Loucy (cell line): ENCODE results near the gene LTBR.
"Not testable (repeated sequence)": the region's sequence is repeated elsewhere in the genome, so short reads cannot be mapped to it uniquely, and the experiment has no call there.

Source experiments
- H2AFZ ChIP-seq: fragments of 200-600 bp; sonication (generic); 2 replicates; pipeline ENCODE4 v1.6.0; 2016; ENCODE audit warnings: antibody characterized with exemption, mild to moderate bottlenecking, low read length, moderate library complexity
- H3F3A ChIP-seq: fragments of 200-600 bp; 2 replicates; pipeline ENCODE4 v1.6.0; 2016; ENCODE audit warnings: antibody characterized with exemption, low read depth, mild to moderate bottlenecking
- H3K27me3 ChIP-seq: fragments of 200-600 bp; sonication (generic); 2 replicates; pipeline ENCODE4 v1.6.1; 2014; ENCODE audit warnings: low read length, mild to moderate bottlenecking; ENCODE audit not compliant: insufficient read depth, poor library complexity, severe bottlenecking
- H3K36me3 ChIP-seq: fragments of 200-600 bp; sonication (generic); 2 replicates; pipeline ENCODE4 v1.6.1; 2016; ENCODE audit warnings: low read length; ENCODE audit not compliant: insufficient read depth
- H3K4me1 ChIP-seq: fragments of 200-600 bp; sonication (generic); 2 replicates; pipeline ENCODE4 v1.5.1; 2014; ENCODE audit warnings: low read length, mild to moderate bottlenecking; ENCODE audit not compliant: insufficient read depth, poor library complexity, severe bottlenecking
- H3K4me2 ChIP-seq: fragments of 200-600 bp; sonication (generic); 2 replicates; pipeline ENCODE4 v1.6.0; 2014; ENCODE audit warnings: antibody characterized with exemption, low read length, low read depth, mild to moderate bottlenecking; ENCODE audit not compliant: poor library complexity, severe bottlenecking
- H3K4me3 ChIP-seq: fragments of 200-600 bp; sonication (generic); 2 replicates; pipeline ENCODE4 v1.5.1; 2014; ENCODE audit warnings: low read length, mild to moderate bottlenecking, mixed read lengths; ENCODE audit not compliant: poor library complexity, severe bottlenecking
- H3K79me2 ChIP-seq: fragments of 200-600 bp; sonication (generic); 2 replicates; pipeline ENCODE4 v1.6.1; 2014; ENCODE audit warnings: low read length; ENCODE audit not compliant: insufficient read depth
- H3K9ac ChIP-seq: fragments of 200-600 bp; sonication (generic); 2 replicates; pipeline ENCODE4 v1.6.0; 2014; ENCODE audit warnings: mild to moderate bottlenecking, low read depth, low read length, moderate library complexity; ENCODE audit not compliant: poor library complexity, severe bottlenecking
- H3K9me2 ChIP-seq: fragments of 200-600 bp; sonication (generic); replicated peaks from 2 replicates; pipeline ENCODE4 v1.6.1; 2016; ENCODE audit warnings: low read depth, low read length, mixed read lengths
- H3K9me3 ChIP-seq: fragments of 200-600 bp; sonication (generic); 2 replicates; pipeline ENCODE4 v1.6.1; 2014; ENCODE audit warnings: mild to moderate bottlenecking, antibody characterized with exemption, low read length, low read depth; ENCODE audit not compliant: insufficient read depth
- H4K20me1 ChIP-seq: fragments of 200-600 bp; sonication (generic); 2 replicates; pipeline ENCODE4 v1.6.0; 2014; ENCODE audit warnings: antibody characterized with exemption, low read length, mild to moderate bottlenecking; ENCODE audit not compliant: insufficient read depth, poor library complexity, severe bottlenecking
- EZH2phosphoT487 ChIP-seq: fragments of 200-600 bp; IDR thresholded peaks from 2 replicates; pipeline ENCODE4 v1.6.1; 2018; ENCODE audit warnings: antibody characterized with exemption, mild to moderate bottlenecking, moderate library complexity, borderline replicate concordance
- TF ChIP-seq, protein P1 (sequence below): fragments of 200-600 bp; sonication (generic); conservative IDR thresholded peaks from 2 replicates; pipeline ENCODE4 v1.5.1; 2014; ENCODE audit warnings: mild to moderate bottlenecking, antibody characterized with exemption, low read length

LTBR gene

GRCh38 chr12:6337958-6338433, 46.0 kb upstream of the LTBR start:
- Histone ChIP-seq H3K36me3 (peaks cover 19% of the 10 kb centered on the region; the same call in 1 of the 2 replicates), H3F3A (peaks cover 11% of the 10 kb centered on the region; the same call in 1 of the 2 replicates), H3K9ac (peak overlapping the region; percentile 100), H3K4me1 (peaks cover 59% of the 10 kb centered on the region), H3K4me3 (peak overlapping the region; percentile 94), H3K27me3 (peaks cover 11% of the 10 kb centered on the region), H4K20me1 (peaks cover 59% of the 10 kb centered on the region), H3K79me2 (peaks cover 96% of the 10 kb centered on the region), H3K9me3 (no peaks in the 10 kb centered on the region), H3K4me2 (peak overlapping the region; percentile 100), H3K9me2 (no peaks in the 10 kb centered on the region), H2AFZ (no peak overlapping the region)
- no peak for TF ChIP-seq EZH2phosphoT487
- TF ChIP-seq, protein P1, sequence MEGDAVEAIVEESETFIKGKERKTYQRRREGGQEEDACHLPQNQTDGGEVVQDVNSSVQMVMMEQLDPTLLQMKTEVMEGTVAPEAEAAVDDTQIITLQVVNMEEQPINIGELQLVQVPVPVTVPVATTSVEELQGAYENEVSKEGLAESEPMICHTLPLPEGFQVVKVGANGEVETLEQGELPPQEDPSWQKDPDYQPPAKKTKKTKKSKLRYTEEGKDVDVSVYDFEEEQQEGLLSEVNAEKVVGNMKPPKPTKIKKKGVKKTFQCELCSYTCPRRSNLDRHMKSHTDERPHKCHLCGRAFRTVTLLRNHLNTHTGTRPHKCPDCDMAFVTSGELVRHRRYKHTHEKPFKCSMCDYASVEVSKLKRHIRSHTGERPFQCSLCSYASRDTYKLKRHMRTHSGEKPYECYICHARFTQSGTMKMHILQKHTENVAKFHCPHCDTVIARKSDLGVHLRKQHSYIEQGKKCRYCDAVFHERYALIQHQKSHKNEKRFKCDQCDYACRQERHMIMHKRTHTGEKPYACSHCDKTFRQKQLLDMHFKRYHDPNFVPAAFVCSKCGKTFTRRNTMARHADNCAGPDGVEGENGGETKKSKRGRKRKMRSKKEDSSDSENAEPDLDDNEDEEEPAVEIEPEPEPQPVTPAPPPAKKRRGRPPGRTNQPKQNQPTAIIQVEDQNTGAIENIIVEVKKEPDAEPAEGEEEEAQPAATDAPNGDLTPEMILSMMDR, result no peak

DNA sequence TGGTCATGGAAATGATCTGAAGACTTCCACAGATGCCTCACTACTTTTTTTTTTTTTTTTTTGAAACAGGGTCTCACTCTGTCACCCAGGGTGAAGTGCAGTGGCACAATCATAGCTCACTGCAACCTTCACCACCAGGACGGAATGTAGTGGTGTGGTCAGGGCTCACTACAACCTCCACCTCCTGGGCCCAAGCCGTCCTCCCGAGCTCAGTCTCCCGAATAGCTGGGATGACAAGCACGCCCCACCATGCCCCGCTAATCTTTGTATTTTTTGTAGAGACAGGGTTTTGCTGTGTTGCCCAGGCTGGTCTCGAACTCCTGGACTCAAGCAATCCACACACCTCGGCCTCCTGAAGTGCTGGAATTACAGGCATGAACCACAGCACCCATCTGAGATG, 45.4 kb upstream of the LTBR start:
- Histone ChIP-seq H3K4me3 (peak overlapping the region; percentile 94), H4K20me1 (peaks cover 54% of the 10 kb centered on the region), H3K79me2 (peaks cover 92% of the 10 kb centered on the region), H3F3A (peaks cover 11% of the 10 kb centered on the region; the same call in 1 of the 2 replicates), H3K9ac (peak overlapping the region; percentile 100), H3K27me3 (peaks cover 11% of the 10 kb centered on the region), H3K36me3 (peaks cover 14% of the 10 kb centered on the region; the same call in 1 of the 2 replicates), H3K4me2 (peak overlapping the region; percentile 100), H3K4me1 (peaks cover 64% of the 10 kb centered on the region)
- H2AFZ ChIP-seq, H3K9me3 ChIP-seq, H3K9me2 ChIP-seq: not testable (repeated sequence)

DNA sequence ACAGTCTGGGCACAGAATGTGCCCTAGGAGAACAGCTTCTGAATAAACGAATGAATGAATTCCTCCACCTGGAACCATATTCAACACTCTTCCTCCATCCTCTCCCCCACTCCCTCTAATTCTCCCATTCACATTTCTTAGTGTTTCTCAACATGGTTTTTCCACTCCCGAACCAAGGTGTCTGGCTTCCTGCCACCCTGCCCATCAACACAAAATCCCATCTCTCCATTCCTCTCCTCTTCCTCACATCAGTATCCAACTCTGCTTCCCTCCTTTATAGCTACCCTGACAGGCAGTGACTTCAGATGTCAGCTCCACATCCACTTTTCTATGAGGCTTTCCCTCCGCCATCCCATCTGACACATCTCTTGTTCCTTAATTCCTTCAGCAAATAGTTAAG, 45.0 kb upstream of the LTBR start:
- Histone ChIP-seq H3K27me3 (peaks cover 11% of the 10 kb centered on the region), H3F3A (peaks cover 11% of the 10 kb centered on the region; the same call in 1 of the 2 replicates), H3K9me3 (no peaks in the 10 kb centered on the region), H4K20me1 (peaks cover 52% of the 10 kb centered on the region), H2AFZ (no peak overlapping the region), H3K9me2 (no peaks in the 10 kb centered on the region), H3K4me2 (peak overlapping the region; percentile 100), H3K36me3 (peaks cover 9% of the 10 kb centered on the region; the same call in 1 of the 2 replicates), H3K79me2 (peaks cover 88% of the 10 kb centered on the region), H3K4me1 (peaks cover 68% of the 10 kb centered on the region), H3K4me3 (peak overlapping the region; percentile 94), H3K9ac (peak overlapping the region; percentile 100)
- TF ChIP-seq, protein P1, result no peak
- TF ChIP-seq EZH2phosphoT487, result no peak

DNA sequence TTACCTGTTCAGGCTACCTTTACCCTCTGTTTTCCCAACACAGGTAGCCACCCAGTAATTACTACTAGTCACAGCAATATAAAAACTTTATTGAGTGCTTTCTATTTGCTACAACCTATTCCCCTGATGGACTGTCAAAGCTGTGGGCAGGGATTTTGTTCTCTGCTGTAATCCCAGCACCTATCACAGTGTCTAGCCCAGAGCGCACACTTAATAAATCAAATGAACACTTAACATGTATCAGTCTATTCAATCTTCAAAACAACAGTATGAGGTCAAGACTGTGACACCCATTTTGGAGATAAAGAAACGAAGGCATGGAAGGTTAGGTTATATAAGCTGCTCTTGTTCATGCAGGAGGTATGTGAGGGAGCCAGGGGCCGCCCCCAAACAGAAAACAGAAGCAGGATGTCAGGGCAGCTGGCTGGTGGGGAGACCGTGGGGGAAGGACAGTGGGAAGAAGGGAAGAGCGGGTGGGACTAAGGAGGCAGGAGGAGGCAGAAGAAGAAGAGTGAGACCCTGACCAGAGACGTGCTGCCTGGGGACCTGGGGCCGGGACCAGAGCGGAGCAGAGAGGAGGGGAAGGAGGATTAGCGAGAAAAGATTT, 43.8 kb upstream of the LTBR start:
- H2AFZ ChIP-seq, result no peak overlapping the region
- H3K9me2 ChIP-seq, result no peaks in the 10 kb centered on the region
- H3K79me2 ChIP-seq, result peaks cover 76% of the 10 kb centered on the region
- H3F3A ChIP-seq, result peaks cover 11% of the 10 kb centered on the region; the same call in 1 of the 2 replicates
- H3K4me2 ChIP-seq, result peak overlapping the region; percentile 100
- H3K36me3 ChIP-seq, result no peaks in the 10 kb centered on the region
- no peaks in the 10 kb centered on the region for H3K9me3 ChIP-seq
- peak overlapping the region; percentile 100 for H3K9ac ChIP-seq
- H4K20me1 ChIP-seq, result peaks cover 40% of the 10 kb centered on the region
- H3K27me3 ChIP-seq, result peaks cover 11% of the 10 kb centered on the region
- peak overlapping the region; percentile 94 for H3K4me3 ChIP-seq
- no peak for TF ChIP-seq EZH2phosphoT487
- TF ChIP-seq, protein P1, result no peak
- H3K4me1 ChIP-seq, result peaks cover 68% of the 10 kb centered on the region
